ENCODE data around the gene TRAF5.
A peak's percentile ranks its signal among the peaks of the same experiment; 100 is the strongest.

TRAF5 gene

DNA sequence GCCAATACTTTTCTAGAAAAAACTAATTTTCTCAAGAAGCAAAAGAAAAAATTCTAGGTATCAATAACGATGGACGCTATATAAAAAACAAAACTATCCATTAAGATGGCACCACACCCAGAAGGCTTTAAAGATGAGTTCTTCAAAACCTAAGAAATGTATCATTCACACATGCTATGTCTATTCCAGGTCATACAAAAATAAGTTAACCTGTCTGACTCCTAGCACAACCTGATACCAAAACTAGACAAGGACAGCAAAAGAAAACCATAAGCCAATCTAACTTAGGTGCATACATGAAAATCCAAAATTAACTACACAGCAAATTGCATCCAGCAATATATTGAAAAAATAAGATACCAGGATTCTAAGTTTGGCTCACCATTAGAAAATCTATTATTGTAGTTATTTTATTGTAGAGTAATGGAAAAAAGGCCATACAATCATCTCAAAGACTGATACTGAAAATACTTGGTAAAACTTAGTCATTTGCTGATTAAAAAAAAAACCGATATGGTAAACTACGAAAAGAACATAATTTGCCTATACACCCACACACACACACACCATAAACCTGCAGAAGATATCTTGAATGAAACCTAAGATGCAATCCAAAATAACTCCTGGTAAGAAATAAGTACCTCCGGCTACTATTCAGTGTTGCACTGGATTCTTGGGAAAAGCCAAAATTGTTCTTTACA, 55.0 kb downstream of the TRAF5 start:
- Histone ChIP-seq H3K4me2 (ENCODE audit: low read depth, low read length, poor library complexity, severe bottlenecking) (peak overlapping the region; percentile 91), H3K9ac (ENCODE audit: low read length) (peak overlapping the region; percentile 78), H3F3A (ENCODE audit: insufficient read depth) (peaks cover 23% of the 10 kb centered on the region; the same call in 1 of the 2 replicates), H3K27ac (ENCODE audit: low read depth, low read length) (no peak overlapping the region), H3K4me3 (ENCODE audit: insufficient read depth, low read length, poor library complexity, severe bottlenecking) (peak overlapping the region; percentile 71), H3K27me3 (ENCODE audit: low read length) (no peaks in the 10 kb centered on the region), H2AFZ (ENCODE audit: low read depth, low read length, severe bottlenecking) (peak overlapping the region; percentile 87), H3K36me3 (ENCODE audit: low read length) (no peaks in the 10 kb centered on the region), H4K20me1 (ENCODE audit: low read depth, low read length) (no peaks in the 10 kb centered on the region), H3K79me2 (ENCODE audit: insufficient read depth, low read length) (no peaks in the 10 kb centered on the region), H3K9me3 (ENCODE audit: insufficient read depth, low read length) (no peaks in the 10 kb centered on the region), H3K9me2 (replicated peaks; ENCODE audit: insufficient read depth, low read length) (no peaks in the 10 kb centered on the region)
- no peak for TF ChIP-seq EZH2phosphoT487 (conservative IDR thresholded peaks at IDR 0.05; ENCODE audit: low read length)
- TF ChIP-seq, protein P1, sequence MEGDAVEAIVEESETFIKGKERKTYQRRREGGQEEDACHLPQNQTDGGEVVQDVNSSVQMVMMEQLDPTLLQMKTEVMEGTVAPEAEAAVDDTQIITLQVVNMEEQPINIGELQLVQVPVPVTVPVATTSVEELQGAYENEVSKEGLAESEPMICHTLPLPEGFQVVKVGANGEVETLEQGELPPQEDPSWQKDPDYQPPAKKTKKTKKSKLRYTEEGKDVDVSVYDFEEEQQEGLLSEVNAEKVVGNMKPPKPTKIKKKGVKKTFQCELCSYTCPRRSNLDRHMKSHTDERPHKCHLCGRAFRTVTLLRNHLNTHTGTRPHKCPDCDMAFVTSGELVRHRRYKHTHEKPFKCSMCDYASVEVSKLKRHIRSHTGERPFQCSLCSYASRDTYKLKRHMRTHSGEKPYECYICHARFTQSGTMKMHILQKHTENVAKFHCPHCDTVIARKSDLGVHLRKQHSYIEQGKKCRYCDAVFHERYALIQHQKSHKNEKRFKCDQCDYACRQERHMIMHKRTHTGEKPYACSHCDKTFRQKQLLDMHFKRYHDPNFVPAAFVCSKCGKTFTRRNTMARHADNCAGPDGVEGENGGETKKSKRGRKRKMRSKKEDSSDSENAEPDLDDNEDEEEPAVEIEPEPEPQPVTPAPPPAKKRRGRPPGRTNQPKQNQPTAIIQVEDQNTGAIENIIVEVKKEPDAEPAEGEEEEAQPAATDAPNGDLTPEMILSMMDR (IDR thresholded peaks at IDR 0.05; ENCODE audit: insufficient read depth, low read length, poor library complexity, severe bottlenecking) = no peak

DNA sequence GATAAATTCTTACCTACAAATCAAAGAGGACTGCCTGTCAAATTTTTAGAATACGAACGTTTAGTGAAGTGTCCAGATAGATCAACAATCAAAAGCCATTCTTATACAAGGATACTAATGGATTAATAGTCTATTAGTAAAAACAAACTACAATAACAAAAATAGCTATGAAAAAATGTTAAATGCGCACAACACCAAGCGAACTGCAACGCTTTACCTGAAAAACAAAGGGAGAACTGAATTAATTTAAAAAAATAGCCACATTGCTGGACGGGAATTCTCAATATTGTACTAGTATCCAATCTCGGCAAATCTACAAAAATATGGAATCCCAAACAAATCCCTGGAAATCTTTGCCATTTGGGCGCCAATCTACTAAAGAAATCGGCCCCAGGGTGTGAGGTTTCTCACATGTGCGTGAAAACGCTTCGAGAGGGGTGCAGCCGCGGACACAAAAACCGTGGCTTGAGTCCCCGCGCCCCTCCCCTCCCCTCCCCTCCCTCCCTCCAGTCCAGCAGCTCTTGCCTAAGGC, 55.6 kb downstream of the TRAF5 start:
- H3K36me3 ChIP-seq (ENCODE audit: low read length) = no peaks in the 10 kb centered on the region
- no peaks in the 10 kb centered on the region for H3K9me2 ChIP-seq (replicated peaks; ENCODE audit: insufficient read depth, low read length)
- peak overlapping the region; percentile 78 for H3K9ac ChIP-seq (ENCODE audit: low read length)
- H3K27ac ChIP-seq (ENCODE audit: low read depth, low read length) = 0 out of 2 replicates have a peak overlapping the region, but pooled peaks have one; percentile 34
- peaks cover 23% of the 10 kb centered on the region; the same call in 1 of the 2 replicates for H3F3A ChIP-seq (ENCODE audit: insufficient read depth)
- peak overlapping the region; percentile 91 for H3K4me2 ChIP-seq (ENCODE audit: low read depth, low read length, poor library complexity, severe bottlenecking)
- no peaks in the 10 kb centered on the region for H4K20me1 ChIP-seq (ENCODE audit: low read depth, low read length)
- no peaks in the 10 kb centered on the region for H3K79me2 ChIP-seq (ENCODE audit: insufficient read depth, low read length)
- TF ChIP-seq, protein P1 (IDR thresholded peaks at IDR 0.05; ENCODE audit: insufficient read depth, low read length, poor library complexity, severe bottlenecking) = no peak
- no peak for TF ChIP-seq EZH2phosphoT487 (conservative IDR thresholded peaks at IDR 0.05; ENCODE audit: low read length)
- H3K27me3 ChIP-seq (ENCODE audit: low read length) = no peaks in the 10 kb centered on the region
- H2AFZ ChIP-seq (ENCODE audit: low read depth, low read length, severe bottlenecking) = peak overlapping the region; percentile 87
- H3K4me3 ChIP-seq (ENCODE audit: insufficient read depth, low read length, poor library complexity, severe bottlenecking) = peak overlapping the region; percentile 71
- H3K9me3 ChIP-seq (ENCODE audit: insufficient read depth, low read length) = no peaks in the 10 kb centered on the region

DNA sequence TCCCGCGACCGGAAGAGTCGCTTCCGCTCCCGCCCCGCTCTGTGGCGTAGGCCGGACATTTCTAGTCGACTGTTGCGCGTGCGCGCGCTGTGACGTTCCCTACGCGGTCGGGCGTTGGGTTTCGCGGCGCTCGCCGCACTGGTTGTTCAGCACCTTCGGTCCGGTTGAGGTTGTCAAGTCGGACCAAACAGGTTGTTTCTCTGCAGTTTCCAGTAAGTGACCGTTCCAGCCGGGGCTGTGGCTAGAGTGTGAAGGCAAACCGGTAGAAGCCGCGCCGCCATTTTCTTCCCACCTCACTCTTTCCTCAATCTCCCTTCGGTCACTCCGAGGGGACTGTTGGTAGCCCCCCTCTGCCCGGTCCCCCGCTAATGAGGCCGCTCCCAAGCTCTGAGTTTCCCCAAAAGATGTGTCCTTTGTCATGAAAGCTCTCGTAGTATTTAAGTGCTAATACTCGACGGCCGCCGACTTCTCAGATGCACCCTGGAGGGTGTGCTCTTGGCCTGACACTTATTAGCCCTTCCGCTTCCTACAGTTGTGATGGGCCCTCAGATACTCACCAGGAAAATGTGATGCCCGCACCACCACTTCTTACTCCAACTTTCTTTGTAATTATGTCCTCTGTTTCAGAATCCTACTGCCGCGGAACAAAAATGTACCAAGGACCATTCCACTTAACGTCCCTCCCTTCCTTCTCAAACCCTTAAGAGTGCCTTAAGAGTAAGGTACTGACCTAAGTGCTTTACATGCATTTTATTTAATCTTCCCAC, 56.3 kb downstream of the TRAF5 start:
- Histone ChIP-seq H3K4me2 (ENCODE audit: low read depth, low read length, poor library complexity, severe bottlenecking) (peak overlapping the region; percentile 91), H3K4me3 (ENCODE audit: insufficient read depth, low read length, poor library complexity, severe bottlenecking) (peak overlapping the region; percentile 71), H3K27ac (ENCODE audit: low read depth, low read length) (peak overlapping the region; percentile 62), H2AFZ (ENCODE audit: low read depth, low read length, severe bottlenecking) (peak overlapping the region; percentile 87), H3K9me2 (replicated peaks; ENCODE audit: insufficient read depth, low read length) (no peaks in the 10 kb centered on the region), H3K9ac (ENCODE audit: low read length) (peak overlapping the region; percentile 78), H4K20me1 (ENCODE audit: low read depth, low read length) (no peaks in the 10 kb centered on the region), H3K9me3 (ENCODE audit: insufficient read depth, low read length) (no peaks in the 10 kb centered on the region), H3K27me3 (ENCODE audit: low read length) (no peaks in the 10 kb centered on the region), H3K36me3 (ENCODE audit: low read length) (no peaks in the 10 kb centered on the region), H3K79me2 (ENCODE audit: insufficient read depth, low read length) (no peaks in the 10 kb centered on the region), H3F3A (ENCODE audit: insufficient read depth) (peaks cover 23% of the 10 kb centered on the region; the same call in 1 of the 2 replicates)
- TF ChIP-seq EZH2phosphoT487 (conservative IDR thresholded peaks at IDR 0.05; ENCODE audit: low read length) = no peak
- TF ChIP-seq, protein P1 (IDR thresholded peaks at IDR 0.05; ENCODE audit: insufficient read depth, low read length, poor library complexity, severe bottlenecking) = no peak
